AG04449 (cell line): ENCODE data around the gene SNCB.

ENCODE experiments used
- CTCF ChIA-PET: fragments of 350-600 bp; formaldehyde crosslinking; extraction: SDS; loops from one replicate; lab custom pipeline; 2021; ENCODE audit warnings: antibody characterized with exemption; lab: Yijun Ruan, JAX
- POLR2A ChIA-PET: fragments of 400-600, 350-600 bp; formaldehyde crosslinking; extraction: SDS; loops from one replicate; lab custom pipeline; 2020; ENCODE audit warnings: antibody characterized with exemption, inconsistent platforms; lab: Yijun Ruan, JAX
- DNase-seq: peaks from one replicate; pipeline ENCODE4 v3.0.0-alpha.2; 2010; ENCODE audit warnings: low read depth, low spot score
- H3K4me3 ChIP-seq: 2 replicates; pipeline ENCODE4 v1.5.1; 2011; ENCODE audit warnings: low read depth, mild to moderate bottlenecking, control low read depth, low read length
- TF ChIP-seq, protein P1 (sequence below): IDR thresholded peaks from one replicate; pipeline ENCODE4 v1.5.1; 2011; ENCODE audit warnings: mild to moderate bottlenecking, moderate library complexity, low read length, control low read depth, inconsistent platforms; ENCODE audit not compliant: insufficient read depth; ENCODE audit errors: missing control alignments

Gene SNCB

DNA sequence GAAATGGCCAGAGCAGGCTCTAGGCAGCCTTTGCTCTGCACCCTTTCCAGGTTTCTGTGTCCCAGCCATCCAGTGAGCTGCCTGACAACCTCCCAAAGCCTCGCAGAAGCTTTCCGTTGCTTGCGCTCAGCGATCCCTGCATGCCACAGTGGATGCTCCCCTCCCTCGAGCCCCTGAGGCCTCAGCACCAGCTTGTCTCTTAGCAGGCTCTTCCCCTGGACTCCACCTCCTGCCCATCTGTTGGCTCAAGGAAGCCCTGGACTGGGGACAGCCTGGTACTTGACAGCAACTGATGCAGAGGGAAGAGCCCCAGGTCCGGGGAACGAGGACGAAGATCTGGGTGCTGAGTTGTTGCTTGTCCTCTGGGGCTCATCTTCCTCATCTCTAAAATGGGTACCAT is 40.1 kb upstream of the SNCB start:
- ChIA-PET CTCF (interaction anchor here (0.8 to 4.0 kb wide), 4 partner anchors 9 to 442 kb away, joined by 3 to 53 read pairs (median 3); no protein-coding TSS in a partner anchor), POLR2A (no interaction called here)
- DNase-seq: no peak
- H3K4me3 ChIP-seq: no peak overlapping the region
- TF ChIP-seq, protein P1, sequence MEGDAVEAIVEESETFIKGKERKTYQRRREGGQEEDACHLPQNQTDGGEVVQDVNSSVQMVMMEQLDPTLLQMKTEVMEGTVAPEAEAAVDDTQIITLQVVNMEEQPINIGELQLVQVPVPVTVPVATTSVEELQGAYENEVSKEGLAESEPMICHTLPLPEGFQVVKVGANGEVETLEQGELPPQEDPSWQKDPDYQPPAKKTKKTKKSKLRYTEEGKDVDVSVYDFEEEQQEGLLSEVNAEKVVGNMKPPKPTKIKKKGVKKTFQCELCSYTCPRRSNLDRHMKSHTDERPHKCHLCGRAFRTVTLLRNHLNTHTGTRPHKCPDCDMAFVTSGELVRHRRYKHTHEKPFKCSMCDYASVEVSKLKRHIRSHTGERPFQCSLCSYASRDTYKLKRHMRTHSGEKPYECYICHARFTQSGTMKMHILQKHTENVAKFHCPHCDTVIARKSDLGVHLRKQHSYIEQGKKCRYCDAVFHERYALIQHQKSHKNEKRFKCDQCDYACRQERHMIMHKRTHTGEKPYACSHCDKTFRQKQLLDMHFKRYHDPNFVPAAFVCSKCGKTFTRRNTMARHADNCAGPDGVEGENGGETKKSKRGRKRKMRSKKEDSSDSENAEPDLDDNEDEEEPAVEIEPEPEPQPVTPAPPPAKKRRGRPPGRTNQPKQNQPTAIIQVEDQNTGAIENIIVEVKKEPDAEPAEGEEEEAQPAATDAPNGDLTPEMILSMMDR: no peak

DNA sequence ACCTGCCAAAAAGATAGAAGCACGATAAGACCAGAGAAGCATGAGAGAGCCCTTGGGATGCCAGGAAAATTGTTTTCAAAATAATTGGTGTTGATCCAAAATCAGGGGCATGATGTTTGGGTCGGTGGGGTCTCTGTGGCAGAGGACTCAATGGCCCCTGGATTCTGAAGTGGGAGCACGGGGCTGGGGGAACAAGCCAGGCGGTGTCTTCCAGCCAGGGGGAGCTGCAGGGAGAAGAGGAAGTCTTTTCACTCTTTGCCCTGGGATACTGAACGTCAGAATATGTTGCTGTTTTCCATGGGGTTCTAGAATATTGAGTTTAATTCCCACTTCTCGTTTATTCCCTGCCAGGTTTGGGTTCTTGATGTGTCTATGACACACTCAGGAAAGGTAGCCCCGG is 37.3 kb upstream of the SNCB start:
- H3K4me3 ChIP-seq: no peak overlapping the region
- TF ChIP-seq, protein P1: no peak
- ChIA-PET CTCF (interaction anchor here (1.1 to 1.7 kb wide), 2 partner anchors 11 to 405 kb away, joined by 3 to 4 read pairs; no protein-coding TSS in a partner anchor), POLR2A (no interaction called here)
- DNase-seq: no peak

DNA sequence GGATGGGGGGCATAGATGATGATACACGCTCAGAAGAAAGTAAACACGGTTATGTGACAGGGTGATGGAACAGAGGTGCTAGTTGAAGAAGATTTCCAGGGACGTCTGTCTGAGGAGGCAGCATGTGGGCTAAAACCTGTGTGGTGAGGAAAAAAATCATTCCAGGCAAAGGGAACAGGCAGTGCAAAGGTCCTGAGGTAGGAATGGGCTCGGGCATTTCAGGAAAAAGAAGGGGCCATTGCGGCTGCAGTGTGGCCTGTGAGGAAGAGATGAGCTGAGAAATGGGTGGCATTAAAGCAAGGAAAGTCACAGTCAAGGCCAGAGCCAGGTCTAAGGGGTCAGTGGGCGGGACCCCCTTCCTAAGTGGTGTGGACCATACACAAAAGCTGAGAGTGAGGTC is 35.2 kb upstream of the SNCB start:
- CTCF ChIA-PET: interaction anchor here (1.4 to 2.9 kb wide), 3 partner anchors 9 to 446 kb away, joined by 3 to 12 read pairs (median 6); no protein-coding TSS in a partner anchor
- DNase-seq: no peak

DNA sequence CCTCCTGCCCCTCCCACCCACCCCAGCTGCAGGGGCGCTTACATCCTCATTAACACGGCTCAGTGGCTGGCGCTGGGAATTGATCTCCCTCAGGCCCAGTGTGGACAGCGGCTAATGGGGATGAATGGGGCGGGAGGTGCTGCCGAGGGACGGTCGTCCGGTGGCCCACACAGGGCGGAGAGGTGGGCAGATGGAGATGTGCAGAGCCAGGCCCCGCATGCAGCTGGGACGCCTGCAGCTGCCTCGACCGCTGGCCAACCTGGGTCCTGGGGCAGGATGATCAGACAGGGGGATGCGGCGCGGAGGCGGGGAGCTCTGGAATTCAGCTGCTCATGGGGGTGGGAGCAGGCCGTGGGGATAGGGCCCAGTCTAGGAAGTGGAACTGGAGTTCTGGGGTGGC is 34.6 kb upstream of the SNCB start:
- TF ChIP-seq, protein P1: no peak
- DNase-seq: no peak
- CTCF ChIA-PET: interaction anchor here (1.2 to 2.9 kb wide), 2 partner anchors 447 to 448 kb away, joined by 3 to 12 read pairs; no protein-coding TSS in a partner anchor
- POLR2A ChIA-PET: no interaction called here
- H3K4me3 ChIP-seq: no peak overlapping the region

More for the DNA sequence above, 35.2 kb upstream of the SNCB start:
- TF ChIP-seq, protein P1: no peak
- POLR2A ChIA-PET: no interaction called here
- H3K4me3 ChIP-seq: no peak overlapping the region

DNA sequence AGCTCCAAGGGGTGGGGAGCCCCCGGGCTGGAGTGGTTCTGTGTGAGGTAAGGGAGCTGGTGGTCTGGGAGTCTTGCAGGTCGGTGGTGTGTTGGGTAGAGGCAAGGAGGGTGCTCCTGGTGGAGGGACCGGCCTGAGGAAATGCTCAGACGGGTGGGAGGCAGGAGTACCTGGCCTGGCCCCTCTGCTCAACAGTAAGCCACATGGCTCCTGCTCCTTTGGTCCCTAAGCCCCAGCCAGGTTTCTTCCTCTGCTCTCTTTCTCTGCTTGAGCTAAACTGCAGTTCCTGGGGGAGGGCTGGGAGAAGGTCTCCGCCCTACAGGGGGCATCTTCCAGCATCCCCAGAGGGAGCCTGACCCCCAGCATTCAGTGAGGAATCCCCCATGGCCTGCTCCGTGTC is 34.1 kb upstream of the SNCB start:
- ChIA-PET CTCF (interaction anchor here (1.2 to 2.9 kb wide), 2 partner anchors 447 to 449 kb away, joined by 3 to 12 read pairs; no protein-coding TSS in a partner anchor), POLR2A (no interaction called here)
- DNase-seq: no peak
- TF ChIP-seq, protein P1: no peak
- no peak overlapping the region for H3K4me3 ChIP-seq

DNA sequence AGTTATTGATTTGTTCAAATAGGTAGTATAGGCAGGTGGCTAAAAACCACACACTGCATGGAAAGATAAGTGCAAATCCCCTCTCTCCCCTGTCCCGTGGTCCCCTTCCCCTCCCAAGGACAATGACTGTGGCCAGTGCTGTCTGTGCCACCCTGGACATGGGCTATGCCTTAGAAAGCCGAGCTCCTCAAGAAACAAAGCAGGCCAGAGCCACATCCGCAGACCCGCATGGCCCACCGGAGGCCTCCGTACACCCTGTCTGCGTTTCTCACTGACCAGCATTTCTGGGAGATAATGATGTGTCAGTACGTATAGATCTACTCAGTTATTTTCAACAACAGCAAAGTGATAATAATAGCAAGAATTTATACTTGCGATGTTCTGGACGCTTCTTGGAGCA is 33.2 kb upstream of the SNCB start:
- POLR2A ChIA-PET: no interaction called here
- no peak overlapping the region for H3K4me3 ChIP-seq
- TF ChIP-seq, protein P1: no peak
- CTCF ChIA-PET: interaction anchor here (2.9 kb wide), 1 partner anchor 448 kb away, joined by 12 read pairs; no protein-coding TSS in a partner anchor
- DNase-seq: no peak
